ENCODE measurements around the gene DNAJB13. TPM values are rescaled to one million over a fixed set of nuclear protein-coding genes. Genes with fewer than 3 reads are reported as not detected.

DNAJB13 gene
- total and polyA plus RNA-seq, 10 of the 15 experiments (the other 5 are each of a cell fraction or from before 2014, with no cell fraction given): 0.07 to 0.76 (median 0.15) TPM; not detected in 7

DNA sequence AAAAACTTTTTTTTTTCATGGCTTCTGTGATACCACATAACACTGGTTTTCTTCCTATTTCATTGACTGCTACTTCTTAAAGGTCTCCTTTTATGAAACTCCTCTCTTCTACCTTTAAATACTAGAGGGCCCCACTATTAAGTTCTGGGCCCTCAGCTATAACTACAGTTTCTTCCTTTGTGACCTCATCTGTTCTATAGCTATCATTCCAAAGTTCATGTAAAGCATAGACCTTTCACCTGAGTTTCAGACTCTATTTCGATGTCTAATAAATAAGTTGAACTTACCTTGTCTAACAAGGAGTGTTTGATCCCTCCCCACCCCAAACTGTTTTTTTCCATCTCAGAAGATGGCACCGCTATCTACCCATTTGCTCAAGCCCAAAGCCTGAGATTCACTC is 38.8 kb upstream of the DNAJB13 start:
- intact Hi-C loops (cut with micrococcal nuclease; ENCODE audit: unreplicated experiment): no loop called here
- RAD21 ChIA-PET (ENCODE audit: unreplicated experiment): no interaction called here
- CTCF ChIA-PET: no interaction called here

More for the DNA sequence above, 38.8 kb upstream of the DNAJB13 start:
- POLR2A ChIA-PET: no interaction called here
- SMC1A ChIA-PET (ENCODE audit: uncharacterized antibody, unreplicated experiment): no interaction called here
- Histone ChIP-seq H4K20me1 (ENCODE audit: control insufficient read depth, insufficient read depth) (no peaks in the 10 kb centered on the region), H2AFZ (ENCODE audit: control insufficient read depth, low read depth, low read length) (no peak overlapping the region), H3K4me2 (ENCODE audit: control insufficient read depth, insufficient read depth) (no peak overlapping the region), H3K4me3 (no peak overlapping the region), H3K9ac (ENCODE audit: control insufficient read depth, insufficient read depth, low read length) (no peak overlapping the region), H3K27ac (ENCODE audit: control insufficient read depth, insufficient read depth) (no peak overlapping the region), H3K4me1 (ENCODE audit: control insufficient read depth, insufficient read depth, low read length) (no peaks in the 10 kb centered on the region), H3K79me2 (ENCODE audit: control insufficient read depth, insufficient read depth, low read length) (no peaks in the 10 kb centered on the region), H3K9me3 (replicated peaks; ENCODE audit: control insufficient read depth, insufficient read depth, low read length) (no peaks in the 10 kb centered on the region), H3K27me3 (replicated peaks in 1 of 2; ENCODE audit: control insufficient read depth in 2 of 2, insufficient read depth in 2 of 2, low read length in 1 of 2) (no peaks in the 10 kb centered on the region), H3K36me3 (ENCODE audit: control insufficient read depth in 2 of 2, insufficient read depth in 2 of 2, low read length in 1 of 2) (peaks cover 0 to 10% of the 10 kb centered on the region in 2 experiments)
- DNase-seq (ENCODE audit: low read depth, low spot score) (no peak), FAIRE-seq (no peak), ATAC-seq (no peak)
- BruUV-seq (replicated peaks): no TSS peak
- 96% methylated on average over 2 of the region's 2 CpGs for WGBS (ENCODE audit: insufficient coverage, insufficient replicate concordance, low lambda C conversion rate, missing lambda C conversion rate)
- in situ Hi-C loops (cut with MboI): no loop called here
- TF ChIP-seq POU2F2 (IDR thresholded peaks at IDR 0.05; ENCODE audit: borderline replicate concordance, low read depth, low read length): no peak
- TF ChIP-seq HCFC1 (IDR thresholded peaks at IDR 0.05; ENCODE audit: low read length): no peak
- no peak for TF ChIP-seq ZNF274 (IDR thresholded peaks at IDR 0.05; ENCODE audit: insufficient read depth, insufficient read length)
- TF ChIP-seq SRF (IDR thresholded peaks at IDR 0.05; ENCODE audit: low read depth in 2 of 2, low read length in 2 of 2): no peak
- no peak for TF ChIP-seq ESRRA (IDR thresholded peaks at IDR 0.05; ENCODE audit: low read length)
- TF ChIP-seq ZBED1 (IDR thresholded peaks at IDR 0.05; ENCODE audit: borderline replicate concordance): no peak
- no peak for TF ChIP-seq CEBPB (IDR thresholded peaks at IDR 0.05; ENCODE audit: borderline replicate concordance in 1 of 2, low read depth in 2 of 2, low read length in 2 of 2)
- no peak for TF ChIP-seq NR2C2 (IDR thresholded peaks at IDR 0.05; ENCODE audit: borderline replicate concordance, control insufficient read depth, insufficient read length, low read depth)
- no peak for TF ChIP-seq KAT2A (conservative IDR thresholded peaks at IDR 0.05; ENCODE audit: control insufficient read depth, low read depth, low read length)
- TF ChIP-seq PBX3 (IDR thresholded peaks at IDR 0.05; ENCODE audit: insufficient replicate concordance, low read depth, low read length): no peak
- no peak for TF ChIP-seq JUNB (IDR thresholded peaks at IDR 0.05)
- no peak for TF ChIP-seq EED (IDR thresholded peaks at IDR 0.05; ENCODE audit: low read depth)
- TF ChIP-seq CREB1 (IDR thresholded peaks at IDR 0.05; ENCODE audit: low read depth): no peak
- TF ChIP-seq, protein P1, sequence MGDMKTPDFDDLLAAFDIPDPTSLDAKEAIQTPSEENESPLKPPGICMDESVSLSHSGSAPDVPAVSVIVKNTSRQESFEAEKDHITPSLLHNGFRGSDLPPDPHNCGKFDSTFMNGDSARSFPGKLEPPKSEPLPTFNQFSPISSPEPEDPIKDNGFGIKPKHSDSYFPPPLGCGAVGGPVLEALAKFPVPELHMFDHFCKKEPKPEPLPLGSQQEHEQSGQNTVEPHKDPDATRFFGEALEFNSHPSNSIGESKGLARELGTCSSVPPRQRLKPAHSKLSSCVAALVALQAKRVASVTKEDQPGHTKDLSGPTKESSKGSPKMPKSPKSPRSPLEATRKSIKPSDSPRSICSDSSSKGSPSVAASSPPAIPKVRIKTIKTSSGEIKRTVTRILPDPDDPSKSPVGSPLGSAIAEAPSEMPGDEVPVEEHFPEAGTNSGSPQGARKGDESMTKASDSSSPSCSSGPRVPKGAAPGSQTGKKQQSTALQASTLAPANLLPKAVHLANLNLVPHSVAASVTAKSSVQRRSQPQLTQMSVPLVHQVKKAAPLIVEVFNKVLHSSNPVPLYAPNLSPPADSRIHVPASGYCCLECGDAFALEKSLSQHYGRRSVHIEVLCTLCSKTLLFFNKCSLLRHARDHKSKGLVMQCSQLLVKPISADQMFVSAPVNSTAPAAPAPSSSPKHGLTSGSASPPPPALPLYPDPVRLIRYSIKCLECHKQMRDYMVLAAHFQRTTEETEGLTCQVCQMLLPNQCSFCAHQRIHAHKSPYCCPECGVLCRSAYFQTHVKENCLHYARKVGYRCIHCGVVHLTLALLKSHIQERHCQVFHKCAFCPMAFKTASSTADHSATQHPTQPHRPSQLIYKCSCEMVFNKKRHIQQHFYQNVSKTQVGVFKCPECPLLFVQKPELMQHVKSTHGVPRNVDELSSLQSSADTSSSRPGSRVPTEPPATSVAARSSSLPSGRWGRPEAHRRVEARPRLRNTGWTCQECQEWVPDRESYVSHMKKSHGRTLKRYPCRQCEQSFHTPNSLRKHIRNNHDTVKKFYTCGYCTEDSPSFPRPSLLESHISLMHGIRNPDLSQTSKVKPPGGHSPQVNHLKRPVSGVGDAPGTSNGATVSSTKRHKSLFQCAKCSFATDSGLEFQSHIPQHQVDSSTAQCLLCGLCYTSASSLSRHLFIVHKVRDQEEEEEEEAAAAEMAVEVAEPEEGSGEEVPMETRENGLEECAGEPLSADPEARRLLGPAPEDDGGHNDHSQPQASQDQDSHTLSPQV (IDR thresholded peaks at IDR 0.05): no peak
- TF ChIP-seq RAD21 (IDR thresholded peaks at IDR 0.05; ENCODE audit: insufficient read depth, low read depth, low read length): no peak
- TF ChIP-seq, protein P2, sequence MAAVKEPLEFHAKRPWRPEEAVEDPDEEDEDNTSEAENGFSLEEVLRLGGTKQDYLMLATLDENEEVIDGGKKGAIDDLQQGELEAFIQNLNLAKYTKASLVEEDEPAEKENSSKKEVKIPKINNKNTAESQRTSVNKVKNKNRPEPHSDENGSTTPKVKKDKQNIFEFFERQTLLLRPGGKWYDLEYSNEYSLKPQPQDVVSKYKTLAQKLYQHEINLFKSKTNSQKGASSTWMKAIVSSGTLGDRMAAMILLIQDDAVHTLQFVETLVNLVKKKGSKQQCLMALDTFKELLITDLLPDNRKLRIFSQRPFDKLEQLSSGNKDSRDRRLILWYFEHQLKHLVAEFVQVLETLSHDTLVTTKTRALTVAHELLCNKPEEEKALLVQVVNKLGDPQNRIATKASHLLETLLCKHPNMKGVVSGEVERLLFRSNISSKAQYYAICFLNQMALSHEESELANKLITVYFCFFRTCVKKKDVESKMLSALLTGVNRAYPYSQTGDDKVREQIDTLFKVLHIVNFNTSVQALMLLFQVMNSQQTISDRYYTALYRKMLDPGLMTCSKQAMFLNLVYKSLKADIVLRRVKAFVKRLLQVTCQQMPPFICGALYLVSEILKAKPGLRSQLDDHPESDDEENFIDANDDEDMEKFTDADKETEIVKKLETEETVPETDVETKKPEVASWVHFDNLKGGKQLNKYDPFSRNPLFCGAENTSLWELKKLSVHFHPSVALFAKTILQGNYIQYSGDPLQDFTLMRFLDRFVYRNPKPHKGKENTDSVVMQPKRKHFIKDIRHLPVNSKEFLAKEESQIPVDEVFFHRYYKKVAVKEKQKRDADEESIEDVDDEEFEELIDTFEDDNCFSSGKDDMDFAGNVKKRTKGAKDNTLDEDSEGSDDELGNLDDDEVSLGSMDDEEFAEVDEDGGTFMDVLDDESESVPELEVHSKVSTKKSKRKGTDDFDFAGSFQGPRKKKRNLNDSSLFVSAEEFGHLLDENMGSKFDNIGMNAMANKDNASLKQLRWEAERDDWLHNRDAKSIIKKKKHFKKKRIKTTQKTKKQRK (IDR thresholded peaks at IDR 0.05; ENCODE audit: low read depth, low read length): no peak

Data from GM12878 (cell line).